ENCODE results near the gene CTSV.
"Not testable (repeated sequence)": the region's sequence is repeated elsewhere in the genome, so short reads cannot be mapped to it uniquely, and the experiment has no call there.

The CTSV gene

GRCh38 chr9:97039514-97039860 lies 545 bp upstream of the CTSV start:
- DNase-seq: peak in 2 of 3 donors; percentile 11 to 19

- not testable (repeated sequence) for DNase-seq
Observed at GRCh38 chr9:97023505-97023904, 15.4 kb downstream of the CTSV start.

GRCh38 chr9:97013151-97014132 lies 25.5 kb downstream of the CTSV start:
- peak; percentile 62 to 69 (median 67) for DNase-seq

DNA sequence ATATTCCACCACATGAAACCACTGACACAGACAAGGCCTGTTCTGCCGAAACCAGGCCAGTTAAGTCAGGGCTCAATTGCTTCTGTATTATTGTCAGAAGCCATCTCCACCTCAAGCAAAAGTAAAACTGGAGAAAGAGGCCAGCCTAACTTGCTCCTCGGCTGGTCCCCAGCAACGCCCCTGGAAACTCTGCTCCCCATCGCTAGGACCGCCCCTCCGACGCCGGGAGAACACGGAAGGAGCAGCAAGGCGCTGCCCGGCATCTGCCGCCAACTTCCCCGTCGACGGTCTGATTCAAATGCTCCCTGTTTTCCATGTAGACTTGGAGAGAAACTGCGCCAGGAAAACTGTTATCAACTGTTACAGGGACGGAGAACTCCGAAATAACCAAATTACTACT lies 26.3 kb downstream of the CTSV start:
- peak in 2 of 3 donors; percentile 25 to 48 for DNase-seq

DNA sequence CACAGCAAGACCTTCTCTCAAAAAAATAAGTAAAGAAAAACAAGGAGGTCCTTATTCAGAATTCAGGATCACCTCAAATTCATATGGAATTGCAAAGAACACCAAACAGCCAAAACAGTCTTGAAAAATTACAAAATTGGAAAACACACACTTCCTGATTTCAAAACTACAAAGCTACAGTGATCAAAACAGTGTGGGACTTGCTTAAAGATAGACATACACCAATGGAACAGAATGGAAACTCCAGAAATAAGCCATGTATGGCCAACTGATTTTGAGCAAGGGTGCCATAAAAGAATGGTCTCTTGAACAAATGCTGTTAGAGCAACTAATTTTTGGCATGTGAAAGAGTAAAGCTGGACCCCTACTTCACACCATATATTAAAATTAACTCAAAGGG lies 36.7 kb downstream of the CTSV start:
- peak; percentile 49 to 65 (median 62) for DNase-seq

DNA sequence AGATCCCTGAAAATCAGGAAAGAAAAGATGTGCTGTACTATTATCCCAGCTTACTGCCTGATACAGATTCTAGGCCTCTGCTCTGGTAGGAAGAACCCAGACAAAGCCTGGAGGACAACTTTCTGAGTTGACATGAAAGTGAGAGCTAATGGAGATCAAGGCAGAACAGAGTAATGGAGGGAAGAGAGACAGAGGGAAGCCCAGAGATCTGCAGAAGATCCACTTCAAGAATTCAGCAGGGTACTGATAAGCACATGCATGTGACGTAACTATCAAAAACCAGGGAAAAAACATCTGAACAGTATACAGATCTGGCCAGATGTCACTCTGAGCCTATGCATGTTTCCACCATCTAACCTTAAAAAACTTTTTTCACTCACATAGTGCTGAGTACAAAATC lies 37.6 kb downstream of the CTSV start:
- not testable (repeated sequence) for DNase-seq

GRCh38 chr9:97000139-97000787 lies 38.7 kb downstream of the CTSV start:
- DNase-seq: not testable (repeated sequence)

DNA sequence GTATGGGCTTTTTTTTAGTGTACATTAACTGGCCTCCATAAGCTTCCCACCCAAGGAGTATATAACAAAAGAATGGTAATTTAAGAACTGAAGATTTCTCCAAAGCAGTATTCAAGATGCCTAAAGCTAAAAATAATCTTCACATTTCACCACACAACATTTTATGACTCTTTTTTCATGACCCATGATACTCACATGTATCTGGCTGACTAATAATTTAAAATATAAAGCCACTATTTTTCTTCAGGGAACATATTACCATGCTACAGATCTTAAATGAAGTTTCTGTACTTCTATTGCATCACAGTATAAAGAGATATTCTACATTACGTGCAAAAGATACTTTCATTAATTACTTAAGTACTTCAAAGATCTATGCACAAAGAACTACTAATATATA lies 39.2 kb downstream of the CTSV start:
- DNase-seq: not testable (repeated sequence)

DNA sequence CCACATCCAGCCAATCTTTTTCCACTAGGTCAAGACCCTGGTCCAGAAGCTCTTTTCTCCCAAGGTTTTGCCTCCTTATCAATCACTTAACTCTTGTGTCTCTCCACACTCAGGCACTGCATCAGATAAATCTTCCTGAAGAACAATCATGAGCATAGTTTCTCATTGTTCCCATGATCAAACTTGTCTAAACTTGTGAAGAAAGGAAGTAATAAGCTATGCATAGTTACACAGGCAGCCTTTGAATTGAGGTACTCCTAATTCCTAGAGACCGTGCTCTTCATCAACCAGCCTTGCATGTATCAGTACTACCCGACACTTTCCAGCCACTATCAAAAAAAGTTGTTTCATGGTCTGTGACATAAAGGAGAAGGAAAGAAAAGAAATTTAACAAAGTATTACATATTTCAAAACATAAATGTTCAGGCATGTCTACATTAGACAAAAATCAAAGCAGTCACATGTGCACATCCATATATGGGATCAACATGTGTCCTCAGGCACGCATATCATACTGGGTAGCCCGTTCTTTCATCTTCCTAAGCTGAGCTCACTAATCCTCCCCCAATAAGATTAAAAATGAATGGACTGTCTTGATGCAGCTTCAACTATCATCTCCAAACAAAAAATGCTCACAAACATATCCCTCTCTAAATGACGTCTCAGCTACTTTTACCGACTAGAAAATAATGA lies 41.8 kb downstream of the CTSV start:
- DNase-seq: not testable (repeated sequence)

- DNase-seq: not testable (repeated sequence)
Observed at GRCh38 chr9:96994531-96995016, 44.4 kb downstream of the CTSV start.

DNA sequence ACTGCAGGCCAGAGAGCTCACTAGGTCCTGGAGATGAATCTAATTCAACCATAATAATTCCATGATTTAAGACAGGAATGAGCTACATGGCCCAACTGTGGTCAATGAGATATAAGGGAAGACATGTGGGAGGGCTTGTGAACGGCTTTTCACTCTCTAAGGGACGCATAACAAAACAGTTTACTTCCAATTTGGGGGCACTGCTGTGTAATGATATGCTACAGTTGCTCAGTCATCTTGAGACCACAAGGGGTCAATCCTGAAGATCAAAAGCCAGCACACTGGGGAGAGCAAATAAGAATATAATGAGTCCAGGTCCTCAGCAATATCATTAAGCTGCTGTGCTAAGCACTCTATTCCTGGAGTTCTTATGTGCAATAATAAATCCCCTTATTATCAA lies 46.6 kb downstream of the CTSV start:
- not testable (repeated sequence) for DNase-seq

DNA sequence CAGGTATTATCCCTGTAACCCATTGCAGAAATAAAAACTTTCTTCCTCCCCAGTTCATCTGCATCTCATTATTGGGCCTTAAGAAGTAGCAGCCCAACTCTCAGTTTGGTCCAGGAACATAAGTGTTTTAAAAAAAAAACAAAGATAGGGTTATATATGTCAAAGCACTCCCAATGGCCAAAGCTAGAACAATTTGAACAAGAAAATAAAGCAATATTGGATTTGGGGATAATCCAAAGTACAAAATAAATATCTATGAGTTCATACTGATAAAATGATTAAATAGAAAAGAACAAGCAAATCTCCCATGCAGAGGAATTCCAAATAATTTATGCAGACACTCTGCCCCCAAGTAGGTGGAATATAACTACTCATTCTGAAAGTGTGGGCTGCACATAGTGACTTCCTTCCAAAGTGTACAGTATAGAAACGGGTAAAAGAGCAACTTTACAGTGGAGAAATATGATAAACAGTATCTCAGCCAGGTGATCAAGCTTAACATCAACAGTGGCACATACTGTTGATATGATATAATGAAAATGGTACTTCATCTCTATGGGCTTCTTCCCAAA lies 49.1 kb downstream of the CTSV start:
- not testable (repeated sequence) for DNase-seq

GRCh38 chr9:96984887-96985286 lies 54.1 kb downstream of the CTSV start:
- DNase-seq: not testable (repeated sequence)

DNA sequence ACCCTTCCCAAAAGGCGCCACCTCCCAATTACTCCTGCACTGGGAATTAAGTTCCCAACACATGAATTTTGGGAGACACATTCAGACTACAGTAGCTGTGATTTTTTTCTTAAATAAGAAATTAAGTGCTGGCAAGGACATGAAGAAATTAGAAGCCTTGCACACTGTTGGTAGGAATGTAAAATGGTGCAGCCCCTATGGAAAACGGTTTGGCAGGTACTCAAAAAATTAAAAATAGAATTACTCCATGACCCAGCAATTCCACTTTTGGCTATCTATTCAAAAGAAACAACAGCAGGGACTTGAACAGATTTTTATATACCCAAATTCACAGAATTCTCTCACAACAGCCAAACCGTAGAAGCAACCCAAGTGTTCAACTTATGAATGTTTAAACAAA lies 54.8 kb downstream of the CTSV start:
- DNase-seq: not testable (repeated sequence)

DNA sequence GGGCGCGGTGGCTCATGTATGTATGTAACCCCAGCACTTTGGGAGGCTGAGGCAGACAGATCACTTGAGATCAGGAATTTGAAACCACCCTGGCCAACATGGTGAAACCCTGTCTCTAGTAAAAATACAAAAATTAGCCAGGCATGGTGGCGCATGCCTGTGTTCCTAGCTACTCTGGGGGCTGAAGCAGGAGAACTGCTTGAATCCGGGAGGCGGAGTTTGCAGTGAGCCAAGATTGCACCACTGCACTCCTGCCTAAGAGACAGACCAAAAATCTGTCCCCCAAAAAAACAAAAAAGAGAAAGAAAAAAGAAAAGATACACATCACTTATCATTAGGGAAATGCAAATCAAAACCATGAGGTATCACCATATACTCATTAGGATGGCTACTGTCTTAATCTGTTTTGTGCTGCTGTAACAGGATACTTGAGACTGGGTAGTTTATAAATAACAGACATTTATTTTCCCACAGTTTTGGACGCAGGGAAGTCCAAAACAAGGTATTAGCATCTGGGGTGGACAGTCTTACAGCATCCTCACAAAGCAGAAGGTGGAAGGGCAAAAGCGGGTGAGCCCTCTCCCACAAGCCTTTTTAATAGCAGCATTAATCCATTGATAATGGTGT lies 55.3 kb downstream of the CTSV start:
- DNase-seq: not testable (repeated sequence)

All from suppressor macrophage treated with lipopolysaccharide for 1 hour (primary cell).